ENCODE results near the gene DQX1.

- TF ChIP-seq CREB1 (IDR thresholded peaks at IDR 0.05), result no peak
- TF ChIP-seq CREB1 (CRISPR knock-in tag; IDR thresholded peaks at IDR 0.05), result no peak
- TF ChIP-seq, protein P1, sequence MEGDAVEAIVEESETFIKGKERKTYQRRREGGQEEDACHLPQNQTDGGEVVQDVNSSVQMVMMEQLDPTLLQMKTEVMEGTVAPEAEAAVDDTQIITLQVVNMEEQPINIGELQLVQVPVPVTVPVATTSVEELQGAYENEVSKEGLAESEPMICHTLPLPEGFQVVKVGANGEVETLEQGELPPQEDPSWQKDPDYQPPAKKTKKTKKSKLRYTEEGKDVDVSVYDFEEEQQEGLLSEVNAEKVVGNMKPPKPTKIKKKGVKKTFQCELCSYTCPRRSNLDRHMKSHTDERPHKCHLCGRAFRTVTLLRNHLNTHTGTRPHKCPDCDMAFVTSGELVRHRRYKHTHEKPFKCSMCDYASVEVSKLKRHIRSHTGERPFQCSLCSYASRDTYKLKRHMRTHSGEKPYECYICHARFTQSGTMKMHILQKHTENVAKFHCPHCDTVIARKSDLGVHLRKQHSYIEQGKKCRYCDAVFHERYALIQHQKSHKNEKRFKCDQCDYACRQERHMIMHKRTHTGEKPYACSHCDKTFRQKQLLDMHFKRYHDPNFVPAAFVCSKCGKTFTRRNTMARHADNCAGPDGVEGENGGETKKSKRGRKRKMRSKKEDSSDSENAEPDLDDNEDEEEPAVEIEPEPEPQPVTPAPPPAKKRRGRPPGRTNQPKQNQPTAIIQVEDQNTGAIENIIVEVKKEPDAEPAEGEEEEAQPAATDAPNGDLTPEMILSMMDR (IDR thresholded peaks at IDR 0.05 in 2 of 3, conservative IDR thresholded peaks at IDR 0.05 in 1 of 3; ENCODE audit: insufficient read depth in 2 of 3, low read depth in 1 of 3, low read length in 3 of 3), result no peak
- no peak for TF ChIP-seq SIN3A (IDR thresholded peaks at IDR 0.05; ENCODE audit: borderline replicate concordance in 2 of 2, control insufficient read depth in 1 of 2, low read depth in 2 of 2, low read length in 2 of 2)
- TF ChIP-seq ZNF76 (CRISPR knock-in tag; IDR thresholded peaks at IDR 0.05; ENCODE audit: borderline replicate concordance), result no peak
- no peak for TF ChIP-seq HDAC6 (IDR thresholded peaks at IDR 0.05; ENCODE audit: low read depth, low read length)
- no peak for TF ChIP-seq HNRNPL (IDR thresholded peaks at IDR 0.05; ENCODE audit: low read depth, low read length)
- TF ChIP-seq ZNF592 (IDR thresholded peaks at IDR 0.05), result no peak
- no peak for TF ChIP-seq KDM1A (IDR thresholded peaks at IDR 0.05)
- no peak for TF ChIP-seq ZC3H4 (CRISPR knock-in tag; IDR thresholded peaks at IDR 0.05; ENCODE audit: borderline replicate concordance)
- TF ChIP-seq, protein P2, sequence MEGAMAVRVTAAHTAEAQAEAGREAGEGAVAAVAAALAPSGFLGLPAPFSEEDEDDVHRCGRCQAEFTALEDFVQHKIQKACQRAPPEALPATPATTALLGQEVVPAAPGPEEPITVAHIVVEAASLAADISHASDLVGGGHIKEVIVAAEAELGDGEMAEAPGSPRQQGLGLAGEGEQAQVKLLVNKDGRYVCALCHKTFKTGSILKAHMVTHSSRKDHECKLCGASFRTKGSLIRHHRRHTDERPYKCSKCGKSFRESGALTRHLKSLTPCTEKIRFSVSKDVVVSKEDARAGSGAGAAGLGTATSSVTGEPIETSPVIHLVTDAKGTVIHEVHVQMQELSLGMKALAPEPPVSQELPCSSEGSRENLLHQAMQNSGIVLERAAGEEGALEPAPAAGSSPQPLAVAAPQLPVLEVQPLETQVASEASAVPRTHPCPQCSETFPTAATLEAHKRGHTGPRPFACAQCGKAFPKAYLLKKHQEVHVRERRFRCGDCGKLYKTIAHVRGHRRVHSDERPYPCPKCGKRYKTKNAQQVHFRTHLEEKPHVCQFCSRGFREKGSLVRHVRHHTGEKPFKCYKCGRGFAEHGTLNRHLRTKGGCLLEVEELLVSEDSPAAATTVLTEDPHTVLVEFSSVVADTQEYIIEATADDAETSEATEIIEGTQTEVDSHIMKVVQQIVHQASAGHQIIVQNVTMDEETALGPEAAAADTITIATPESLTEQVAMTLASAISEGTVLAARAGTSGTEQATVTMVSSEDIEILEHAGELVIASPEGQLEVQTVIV (CRISPR knock-in tag; IDR thresholded peaks at IDR 0.05; ENCODE audit: borderline replicate concordance), result no peak
- no peak for TF ChIP-seq CTBP1 (IDR thresholded peaks at IDR 0.05; ENCODE audit: borderline replicate concordance)
- no peak for TF ChIP-seq ZNF717 (CRISPR knock-in tag; IDR thresholded peaks at IDR 0.05)
- TF ChIP-seq KAT2B (IDR thresholded peaks at IDR 0.05; ENCODE audit: low read depth, low read length), result no peak
- TF ChIP-seq, protein P3, sequence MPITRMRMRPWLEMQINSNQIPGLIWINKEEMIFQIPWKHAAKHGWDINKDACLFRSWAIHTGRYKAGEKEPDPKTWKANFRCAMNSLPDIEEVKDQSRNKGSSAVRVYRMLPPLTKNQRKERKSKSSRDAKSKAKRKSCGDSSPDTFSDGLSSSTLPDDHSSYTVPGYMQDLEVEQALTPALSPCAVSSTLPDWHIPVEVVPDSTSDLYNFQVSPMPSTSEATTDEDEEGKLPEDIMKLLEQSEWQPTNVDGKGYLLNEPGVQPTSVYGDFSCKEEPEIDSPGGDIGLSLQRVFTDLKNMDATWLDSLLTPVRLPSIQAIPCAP (CRISPR knock-in tag; IDR thresholded peaks at IDR 0.05; ENCODE audit: borderline replicate concordance), result no peak
Measured at GRCh38 chr2:74567881-74568280, 41.9 kb upstream of the DQX1 start.

Measured in K562 (cell line).